H1 (cell line): ENCODE measurements around the gene TMBIM6. TPM values are rescaled to one million over a fixed set of nuclear protein-coding genes. Genes with fewer than 3 reads are reported as not detected.

Source experiments
- CTCF ChIA-PET: fragments of 300-600 bp; sonication (Branson Sonifier 250); formaldehyde crosslinking; loops from one replicate; lab custom pipeline; 2021; ENCODE audit not compliant: partially characterized antibody; lab: Charles Lee
- POLR2A ChIA-PET: fragments of 300-600 bp; sonication (Branson Sonifier 250); formaldehyde crosslinking; loops from one replicate; lab custom pipeline; 2021; ENCODE audit warnings: inconsistent platforms; ENCODE audit not compliant: partially characterized antibody; lab: Charles Lee
- DNase-seq, 2 experiments: peaks; one replicate each; pipeline versions ENCODE4 v3.0.0 to v3.0.0-alpha.2; 2010 to 2022; ENCODE audit warnings: low spot score in 2 of 2, low read depth in 1 of 2, mixed read lengths in 1 of 2
- FAIRE-seq: peaks from 2 replicates; lab custom pipeline; 2011; peaks lifted over from hg19 to GRCh38; lab: Jason Lieb, UNC
- H2AFZ ChIP-seq: 2 replicates; pipeline ENCODE4 v1.8.1; 2012; ENCODE audit warnings: low read length, inconsistent platforms
- H2AK5ac ChIP-seq: 2 replicates; pipeline ENCODE4 v1.6.1; 2013; ENCODE audit warnings: low read depth, low read length
- H2BK120ac ChIP-seq: replicated peaks from 2 replicates; pipeline ENCODE3; 2013; ENCODE audit warnings: low read depth, low read length, inconsistent platforms
- H2BK12ac ChIP-seq: 2 replicates; pipeline ENCODE4 v1.6.1; 2013; ENCODE audit warnings: low read depth, low read length
- H2BK15ac ChIP-seq: 2 replicates; pipeline ENCODE4 v1.6.1; 2013; ENCODE audit warnings: low read length
- H2BK20ac ChIP-seq: 2 replicates; pipeline ENCODE4 v1.6.1; 2013; ENCODE audit warnings: low read length
- H2BK5ac ChIP-seq: 2 replicates; pipeline ENCODE4 v1.6.1; 2013; ENCODE audit warnings: low read depth, low read length
- H3K14ac ChIP-seq: 2 replicates; pipeline ENCODE4 v1.6.1; 2013; ENCODE audit warnings: inconsistent platforms; ENCODE audit not compliant: insufficient read length
- H3K18ac ChIP-seq: 2 replicates; pipeline ENCODE4 v1.6.1; 2013; ENCODE audit warnings: low read length; ENCODE audit errors: extremely low read depth
- H3K23ac ChIP-seq: 2 replicates; pipeline ENCODE4 v1.6.1; 2013; ENCODE audit warnings: inconsistent platforms; ENCODE audit not compliant: insufficient read length
- H3K23me2 ChIP-seq: 2 replicates; pipeline ENCODE4 v1.6.1; 2013; ENCODE audit warnings: low read depth, low read length
- H3K27ac ChIP-seq: 2 replicates; pipeline ENCODE4 v1.6.1; 2011; ENCODE audit warnings: low read depth, low read length, inconsistent platforms
- H3K27me3 ChIP-seq, 4 experiments: replicated peaks in 1 of 4; 1 replicate in 1 of 4; 2 replicates in 3 of 4; pipeline versions ENCODE4 v1.6.1 to v1.8.1; 2011 to 2013; ENCODE audit warnings: low read length in 3 of 4, mild to moderate bottlenecking in 3 of 4, inconsistent platforms in 2 of 4, mixed read lengths in 2 of 4, moderate library complexity in 1 of 4; ENCODE audit not compliant: control insufficient read depth in 3 of 4, insufficient read depth in 3 of 4; ENCODE audit errors: extremely low read depth in 1 of 4
- H3K36me3 ChIP-seq, 4 experiments: 2 replicates each; pipeline versions ENCODE4 v1.6.1 to v1.8.1; 2011 to 2013; ENCODE audit warnings: mild to moderate bottlenecking in 4 of 4, low read length in 3 of 4, moderate library complexity in 2 of 4, control low read depth in 1 of 4, inconsistent platforms in 1 of 4; ENCODE audit not compliant: insufficient read depth in 4 of 4, control insufficient read depth in 2 of 4
- H3K4ac ChIP-seq: replicated peaks from 2 replicates; pipeline ENCODE3; 2013; ENCODE audit warnings: low read length, low read depth, mixed read lengths, inconsistent platforms; ENCODE audit not compliant: insufficient read length
- H3K4me1 ChIP-seq, 4 experiments: replicated peaks in 1 of 4; 1 replicate in 1 of 4; 2 replicates in 3 of 4; pipeline versions ENCODE4 v1.6.1 to v1.8.1; 2011 to 2013; ENCODE audit warnings: low read length in 3 of 4, inconsistent platforms in 2 of 4, mixed read lengths in 1 of 4; ENCODE audit not compliant: insufficient read depth in 4 of 4, control insufficient read depth in 3 of 4
- H3K4me2 ChIP-seq, 2 experiments: 2 replicates each; pipeline versions ENCODE4 v1.6.1 to v1.8.1; 2011 to 2013; ENCODE audit warnings: low read depth in 2 of 2, low read length in 2 of 2, control low read depth in 1 of 2, inconsistent platforms in 1 of 2, mild to moderate bottlenecking in 1 of 2; ENCODE audit not compliant: insufficient read depth in 1 of 2
- H3K4me3 ChIP-seq, 4 experiments: fragments of 200-600, 300-600 bp in 1 of 4; sonication (generic), shearing (Covaris generic), sonication (Bioruptor Twin) in 1 of 4; 2 replicates each; pipeline versions ENCODE4 v1.5.1 to v1.8.1; 2011 to 2016; ENCODE audit warnings: low read length in 4 of 4, low read depth in 3 of 4, control low read depth in 2 of 4, inconsistent platforms in 2 of 4, mild to moderate bottlenecking in 2 of 4, mixed read lengths in 1 of 4, moderate library complexity in 1 of 4; ENCODE audit not compliant: insufficient read depth in 2 of 4; ENCODE audit errors: extremely low read depth in 1 of 4
- H3K56ac ChIP-seq: replicated peaks from 2 replicates; pipeline ENCODE3; 2013; ENCODE audit warnings: low read depth, mild to moderate bottlenecking, mixed read lengths, low read length, inconsistent platforms; ENCODE audit not compliant: insufficient read length
- H3K79me1 ChIP-seq: 2 replicates; pipeline ENCODE4 v1.6.1; 2013; ENCODE audit warnings: low read depth, low read length, control low read depth
- H3K79me2 ChIP-seq, 2 experiments: 2 replicates each; pipeline versions ENCODE4 v1.6.1 to v1.8.1; 2012 to 2013; ENCODE audit warnings: low read length in 2 of 2, mild to moderate bottlenecking in 2 of 2, inconsistent platforms in 1 of 2; ENCODE audit not compliant: insufficient read depth in 2 of 2, control insufficient read depth in 1 of 2
- H3K9ac ChIP-seq, 4 experiments: replicated peaks in 1 of 4; 1 replicate in 1 of 4; 2 replicates in 3 of 4; pipeline versions ENCODE4 v1.6.1 to v1.8.1; 2011 to 2013; ENCODE audit warnings: low read depth in 3 of 4, low read length in 3 of 4, control low read depth in 2 of 4, mild to moderate bottlenecking in 2 of 4, moderate library complexity in 2 of 4, inconsistent platforms in 1 of 4; ENCODE audit errors: extremely low read depth in 1 of 4
- H3K9me3 ChIP-seq, 2 experiments: 2 replicates each; pipeline versions ENCODE4 v1.6.1 to v1.8.1; 2012 to 2013; ENCODE audit warnings: mild to moderate bottlenecking in 2 of 2, moderate library complexity in 2 of 2, control low read depth in 1 of 2, inconsistent platforms in 1 of 2, low read depth in 1 of 2, low read length in 1 of 2, mixed read lengths in 1 of 2; ENCODE audit not compliant: insufficient read depth in 2 of 2
- H4K20me1 ChIP-seq, 2 experiments: replicated peaks in 1 of 2; 2 replicates each; pipeline versions ENCODE3 to v1.8.1; 2011 to 2013; ENCODE audit warnings: inconsistent platforms in 2 of 2, low read length in 2 of 2, mild to moderate bottlenecking in 1 of 2; ENCODE audit not compliant: insufficient read depth in 2 of 2, control insufficient read depth in 1 of 2
- H4K5ac ChIP-seq: 2 replicates; pipeline ENCODE4 v1.6.1; 2013; ENCODE audit warnings: low read length, low read depth, mixed read lengths, inconsistent platforms; ENCODE audit not compliant: insufficient read length
- H4K8ac ChIP-seq: 2 replicates; pipeline ENCODE4 v1.8.0; 2013; ENCODE audit warnings: mild to moderate bottlenecking, moderate library complexity, low read length, inconsistent platforms; ENCODE audit not compliant: insufficient read depth; ENCODE audit errors: extremely low read depth
- H4K91ac ChIP-seq: replicated peaks from 2 replicates; pipeline ENCODE3; 2013; ENCODE audit warnings: low read length, mixed read lengths, inconsistent platforms; ENCODE audit not compliant: insufficient read length
- CBX5 ChIP-seq: fragments of 300-800, 300-1000 bp; sonication (generic); IDR thresholded peaks from 2 replicates; pipeline ENCODE4 v1.7.1; 2016; ENCODE audit warnings: antibody characterized with exemption, low read length, low read depth
- EGR1 ChIP-seq: IDR thresholded peaks from 2 replicates; pipeline ENCODE4 v1.6.1; 2011; ENCODE audit warnings: low read depth, low read length, borderline replicate concordance
- RBBP5 ChIP-seq: IDR thresholded peaks from 2 replicates; pipeline ENCODE4 v1.7.1; 2012; ENCODE audit warnings: low read depth, mild to moderate bottlenecking, inconsistent platforms, low read length, moderate library complexity, borderline replicate concordance
- RFX5 ChIP-seq: IDR thresholded peaks from 2 replicates; pipeline ENCODE4 v1.6.1; 2011; ENCODE audit warnings: low read depth, low read length, improper control_type of control experiment, borderline replicate concordance
- SAP30 ChIP-seq: fragments of 300-600 bp; sonication (generic); IDR thresholded peaks from 2 replicates; pipeline ENCODE4 v1.7.1; 2012; ENCODE audit warnings: low read length, moderate library complexity, mild to moderate bottlenecking, inconsistent platforms; ENCODE audit not compliant: insufficient read depth, insufficient replicate concordance
- SP1 ChIP-seq: IDR thresholded peaks from 2 replicates; pipeline ENCODE4 v1.6.1; 2011; ENCODE audit warnings: low read depth, low read length
- SP2 ChIP-seq: IDR thresholded peaks from 2 replicates; pipeline ENCODE4 v1.6.1; 2012; ENCODE audit warnings: mild to moderate bottlenecking, low read length, inconsistent platforms
- SP4 ChIP-seq: IDR thresholded peaks from 2 replicates; pipeline ENCODE4 v1.6.1; 2012; ENCODE audit warnings: low read length, inconsistent platforms
- ZNF274 ChIP-seq: IDR thresholded peaks from 2 replicates; pipeline ENCODE4 v1.7.0; 2012; ENCODE audit warnings: low read length, borderline replicate concordance; ENCODE audit errors: extremely low read depth
- WGBS, 2 experiments: shearing (Covaris generic) in 1 of 2; methylation state at CpG; one replicate each; pipeline versions ENCODE4 v1.1.6 to v1.1.7; 2013 to 2015; ENCODE audit warnings: low lambda C conversion rate in 2 of 2, mixed read lengths in 2 of 2, inconsistent platforms in 1 of 2, low coverage in 1 of 2, missing lambda C conversion rate in 1 of 2; ENCODE audit not compliant: insufficient replicate concordance in 2 of 2, insufficient coverage in 1 of 2, insufficient read length in 1 of 2; ENCODE audit errors: extremely low coverage in 1 of 2, missing lambda C conversion rate in 1 of 2; 5-methylcytosine and 5-hydroxymethylcytosine counted together
- polyA plus RNA-seq, 7 experiments: library from polyadenylated mRNA; depleted of rRNA in 3 of 7; stranded (reverse) in 5 of 7; unstranded in 2 of 7; fragments of >200 nt in 5 of 7; fragments of 200-250 nt in 2 of 7; gene quantifications; 1 replicate in 5 of 7; 2 replicates in 1 of 7; 4 replicates in 1 of 7; pipeline versions ENCODE4 v1.2.1 to v1.2.3, GENCODE V29; 2011 to 2013; ENCODE audit warnings: missing spikeins in 2 of 7, mixed read lengths in 2 of 7
- total RNA-seq: library from RNA; stranded (reverse); fragmentation: NEBNext Ultra II Directional; extraction: Animal tissue kit (Norgen Biotek cat#: 25700); gene quantifications from 2 replicates; pipeline ENCODE4 v1.2.1, GENCODE V29; 2021
- TF ChIP-seq, protein P1 (sequence below): IDR thresholded peaks from 2 replicates; pipeline ENCODE4 v1.6.1; 2012; ENCODE audit warnings: inconsistent platforms

TMBIM6 gene
- total and polyA plus RNA-seq, 2 of the 8 experiments (the other 6 are each of a cell fraction or from before 2014, with no cell fraction given): 423 to 556 TPM

GRCh38 chr12:49801141-49802063 is 60.0 kb downstream of the TMBIM6 start:
- H2BK15ac ChIP-seq: no peak overlapping the region
- WGBS, 2 experiments: 89% methylated on average over 17 of the region's 17 CpGs; no CpG with 5 or more reads in 1 of the 2 experiments
- no peak overlapping the region for H3K4me3 ChIP-seq
- H3K4me1 ChIP-seq: no peaks in the 10 kb centered on the region
- no peak overlapping the region for H3K18ac ChIP-seq
- H4K5ac ChIP-seq: no peak overlapping the region
- H3K14ac ChIP-seq: no peak overlapping the region
- no peak overlapping the region for H2BK5ac ChIP-seq
- no peak overlapping the region for H2BK120ac ChIP-seq
- H2AFZ ChIP-seq: no peak overlapping the region
- no peaks in the 10 kb centered on the region for H3K27me3 ChIP-seq
- no peak overlapping the region for H3K56ac ChIP-seq
- POLR2A ChIA-PET: interaction anchor here (0.8 to 2.1 kb wide), 7 partner anchors 8 to 160 kb away, joined by 3 to 6 read pairs (median 4); partner anchors contain the start of gene NCKAP5L
- no peak overlapping the region for H2AK5ac ChIP-seq
- H3K9me3 ChIP-seq: no peaks in the 10 kb centered on the region
- no peak overlapping the region for H2BK20ac ChIP-seq
- no peaks in the 10 kb centered on the region for H3K23me2 ChIP-seq
- H2BK12ac ChIP-seq: no peak overlapping the region
- CTCF ChIA-PET: interaction anchor here (0.5 to 8.1 kb wide), 13 partner anchors 9 to 165 kb away, joined by 3 to 54 read pairs (median 3); partner anchors contain the start of gene NCKAP5L
- no peak for DNase-seq
- H3K79me1 ChIP-seq: no peaks in the 10 kb centered on the region; the same call in 1 of the 2 replicates
- TF ChIP-seq RFX5 (no peak), SAP30 (no peak), SP1 (no peak), RBBP5 (no peak), ZNF274 (no peak), EGR1 (no peak), SP2 (no peak), SP4 (no peak), CBX5 (no peak)
- TF ChIP-seq, protein P1, sequence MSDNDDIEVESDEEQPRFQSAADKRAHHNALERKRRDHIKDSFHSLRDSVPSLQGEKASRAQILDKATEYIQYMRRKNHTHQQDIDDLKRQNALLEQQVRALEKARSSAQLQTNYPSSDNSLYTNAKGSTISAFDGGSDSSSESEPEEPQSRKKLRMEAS: no peak
- H3K79me2 ChIP-seq: no peaks in the 10 kb centered on the region
- no peak overlapping the region for H3K4me2 ChIP-seq
- no peak overlapping the region; the same call in 1 of the 2 replicates for H4K8ac ChIP-seq
- peaks cover 5 to 49% (median 19%) of the 10 kb centered on the region in 4 experiments for H3K36me3 ChIP-seq
- no peak overlapping the region for H4K91ac ChIP-seq
- H3K27ac ChIP-seq: no peak overlapping the region
- H3K4ac ChIP-seq: no peak overlapping the region
- H4K20me1 ChIP-seq: peaks cover 4 to 13% of the 10 kb centered on the region in 2 experiments
- FAIRE-seq: no peak
- no peak overlapping the region for H3K9ac ChIP-seq
- H3K23ac ChIP-seq: no peak overlapping the region
